H1 (cell line): ENCODE data around the gene SIGLEC7. TPM values are rescaled to one million over a fixed set of nuclear protein-coding genes. Genes with fewer than 3 reads are reported as not detected.

ENCODE experiments used
- CBX5 ChIP-seq: fragments of 300-800, 300-1000 bp; sonication (generic); IDR thresholded peaks from 2 replicates; pipeline ENCODE4 v1.7.1; 2016; ENCODE audit warnings: antibody characterized with exemption, low read length, low read depth
- EP300 ChIP-seq, 2 experiments: IDR thresholded peaks; 1 replicate in 1 of 2; 2 replicates in 1 of 2; pipeline ENCODE4 v1.6.1; 2011 to 2012; ENCODE audit warnings: low read depth in 2 of 2, low read length in 2 of 2, mild to moderate bottlenecking in 2 of 2, borderline replicate concordance in 1 of 2, inconsistent platforms in 1 of 2, moderate library complexity in 1 of 2
- HDAC6 ChIP-seq: IDR thresholded peaks from one replicate; pipeline ENCODE4 v1.7.1; 2012; ENCODE audit warnings: low read depth, mild to moderate bottlenecking, inconsistent platforms, low read length, moderate library complexity
- MAFK ChIP-seq: IDR thresholded peaks from 2 replicates; pipeline ENCODE4 v1.6.1; 2012; ENCODE audit warnings: low read depth, mild to moderate bottlenecking, improper control_type of control experiment, low read length
- RFX5 ChIP-seq: IDR thresholded peaks from 2 replicates; pipeline ENCODE4 v1.6.1; 2011; ENCODE audit warnings: low read depth, low read length, improper control_type of control experiment, borderline replicate concordance
- SIX5 ChIP-seq: IDR thresholded peaks from 2 replicates; pipeline ENCODE4 v1.6.1; 2011; ENCODE audit warnings: mild to moderate bottlenecking, low read depth, low read length
- TCF12 ChIP-seq: IDR thresholded peaks from 2 replicates; pipeline ENCODE4 v1.6.1; 2011; ENCODE audit warnings: low read depth, mild to moderate bottlenecking, low read length
- polyA plus RNA-seq, 7 experiments: library from polyadenylated mRNA; depleted of rRNA in 3 of 7; stranded (reverse) in 5 of 7; unstranded in 2 of 7; fragments of >200 nt in 5 of 7; fragments of 200-250 nt in 2 of 7; gene quantifications; 1 replicate in 5 of 7; 2 replicates in 1 of 7; 4 replicates in 1 of 7; pipeline versions ENCODE4 v1.2.1 to v1.2.3, GENCODE V29; 2011 to 2013; ENCODE audit warnings: missing spikeins in 2 of 7, mixed read lengths in 2 of 7
- total RNA-seq: library from RNA; stranded (reverse); fragmentation: NEBNext Ultra II Directional; extraction: Animal tissue kit (Norgen Biotek cat#: 25700); gene quantifications from 2 replicates; pipeline ENCODE4 v1.2.1, GENCODE V29; 2021

SIGLEC7 gene
- total and polyA plus RNA-seq, 2 of the 8 experiments (the other 6 are each of a cell fraction or from before 2014, with no cell fraction given) = not detected

DNA sequence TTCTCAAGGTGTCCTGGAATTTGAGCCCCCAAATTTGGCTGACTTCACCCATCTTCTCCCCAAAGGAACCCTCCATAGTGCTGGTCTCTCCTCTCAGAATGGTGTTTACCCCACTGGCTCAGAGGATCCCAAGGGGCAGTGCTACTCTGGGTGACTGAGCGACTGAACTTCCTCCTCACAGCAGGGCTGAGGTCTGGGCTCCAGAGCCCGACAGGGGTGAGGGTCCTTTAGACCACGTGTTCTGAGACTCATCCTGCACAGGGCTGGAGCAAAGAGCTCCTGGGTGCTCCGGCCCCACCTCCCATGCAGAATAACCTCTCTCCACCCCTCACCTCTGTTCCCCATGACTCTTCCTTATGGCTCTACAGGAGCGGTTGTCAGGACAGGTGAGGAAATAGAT is 59.6 kb downstream of the SIGLEC7 start (continued):
- no peak for TF ChIP-seq EP300 (IDR thresholded peaks at IDR 0.05; ENCODE audit: borderline replicate concordance in 1 of 2, low read depth in 2 of 2, low read length in 2 of 2)
- no peak for TF ChIP-seq MAFK
- TF ChIP-seq HDAC6 = no peak
- TF ChIP-seq SIX5 = no peak
- TF ChIP-seq CBX5 = no peak
- no peak for TF ChIP-seq RFX5
- no peak for TF ChIP-seq TCF12
- TF ChIP-seq, all 59 proteins: peak for 0

Other genes starting within 250 kb of the SIGLEC7 start
- gene KLK4, start 230.9 kb upstream of the SIGLEC7 start, total RNA-seq = 1.3 TPM in 1 of 2 replicates, not detected in the other
- 0.44 and 6.8 TPM in 2 replicates for gene KLK4, start 230.9 kb upstream of the SIGLEC7 start, polyA plus RNA-seq (2011; rRNA removed)
- 0.55 and 0.76 TPM in 2 replicates for gene KLK5, start 189.3 kb upstream of the SIGLEC7 start, total RNA-seq
- gene KLK5, start 189.3 kb upstream of the SIGLEC7 start, polyA plus RNA-seq (2011; rRNA removed) = 1.7 and 2.0 TPM in 2 replicates
- 0.55 and 0.69 TPM in 2 replicates for gene KLK6, start 172.7 kb upstream of the SIGLEC7 start, total RNA-seq
- 2.6 and 3.2 TPM in 2 replicates for gene KLK6, start 172.7 kb upstream of the SIGLEC7 start, polyA plus RNA-seq (2011; rRNA removed)
- 0.55 and 0.73 TPM in 2 replicates for gene KLK7, start 158.4 kb upstream of the SIGLEC7 start, total RNA-seq
- 1.4 and 2.1 TPM in 2 replicates for gene KLK7, start 158.4 kb upstream of the SIGLEC7 start, polyA plus RNA-seq (2011; rRNA removed)
- 2.1 and 2.9 TPM in 2 replicates for gene KLK8, start 140.7 kb upstream of the SIGLEC7 start, total RNA-seq
- 3.6 and 7.1 TPM in 2 replicates for gene KLK8, start 140.7 kb upstream of the SIGLEC7 start, polyA plus RNA-seq (2011; rRNA removed)
- gene KLK10, start 122.6 kb upstream of the SIGLEC7 start, total RNA-seq = 4.5 and 4.8 TPM in 2 replicates
- 9.7 and 12.4 TPM in 2 replicates for gene KLK10, start 122.6 kb upstream of the SIGLEC7 start, polyA plus RNA-seq (2011; rRNA removed)
- gene KLK11, start 115.7 kb upstream of the SIGLEC7 start, total RNA-seq = not detected in 2 replicates
- 0.38 and 0.45 TPM in 2 replicates for gene KLK11, start 115.7 kb upstream of the SIGLEC7 start, polyA plus RNA-seq (2011; rRNA removed)
- not detected in 2 replicates for gene KLK12, start 107.3 kb upstream of the SIGLEC7 start, total RNA-seq
- gene KLK12, start 107.3 kb upstream of the SIGLEC7 start, polyA plus RNA-seq (2011; rRNA removed) = 0.24 TPM in 1 of 2 replicates, not detected in the other
- 4.2 and 5.0 TPM in 2 replicates for gene KLK13, start 77.2 kb upstream of the SIGLEC7 start, total RNA-seq
- gene KLK13, start 77.2 kb upstream of the SIGLEC7 start, polyA plus RNA-seq (2011; rRNA removed) = 4.5 and 4.6 TPM in 2 replicates
- 0.40 and 1.2 TPM in 2 replicates for gene KLK14, start 59.4 kb upstream of the SIGLEC7 start, total RNA-seq
- 0.09 and 0.22 TPM in 2 replicates for gene KLK14, start 59.4 kb upstream of the SIGLEC7 start, polyA plus RNA-seq (2011; rRNA removed)
- gene CTU1, start 33.9 kb upstream of the SIGLEC7 start, total RNA-seq = 7.2 and 8.1 TPM in 2 replicates
- gene CTU1, start 33.9 kb upstream of the SIGLEC7 start, polyA plus RNA-seq (2011; rRNA removed) = 4.6 and 6.6 TPM in 2 replicates
- gene SIGLEC9, start 17.4 kb upstream of the SIGLEC7 start, total RNA-seq = not detected in 2 replicates
- gene SIGLEC9, start 17.4 kb upstream of the SIGLEC7 start, polyA plus RNA-seq (2011; rRNA removed) = 0.05 TPM in 1 of 2 replicates, not detected in the other
- gene CD33, start 82.8 kb downstream of the SIGLEC7 start, total RNA-seq = not detected in 2 replicates
- gene CD33, start 82.8 kb downstream of the SIGLEC7 start, polyA plus RNA-seq (2011; rRNA removed) = 0.06 and 0.11 TPM in 2 replicates
- gene SIGLECL1, start 108.8 kb downstream of the SIGLEC7 start, total RNA-seq = not detected in 2 replicates
- gene SIGLECL1, start 108.8 kb downstream of the SIGLEC7 start, polyA plus RNA-seq (2011; rRNA removed) = not detected in 2 replicates
- 31.8 and 34.1 TPM in 2 replicates for gene IGLON5, start 169.3 kb downstream of the SIGLEC7 start, total RNA-seq
- gene IGLON5, start 169.3 kb downstream of the SIGLEC7 start, polyA plus RNA-seq (2011; rRNA removed) = 34.6 and 51.4 TPM in 2 replicates
- gene VSIG10L, start 199.8 kb downstream of the SIGLEC7 start, total RNA-seq = 10.2 and 10.3 TPM in 2 replicates
- 9.9 and 10.4 TPM in 2 replicates for gene VSIG10L, start 199.8 kb downstream of the SIGLEC7 start, polyA plus RNA-seq (2011; rRNA removed)
- gene ETFB, start 224.1 kb downstream of the SIGLEC7 start, total RNA-seq = 40.0 and 42.1 TPM in 2 replicates
- gene ETFB, start 224.1 kb downstream of the SIGLEC7 start, polyA plus RNA-seq (2011; rRNA removed) = 66.5 and 94.6 TPM in 2 replicates
- gene CLDND2, start 226.7 kb downstream of the SIGLEC7 start, total RNA-seq = 0.56 and 1.0 TPM in 2 replicates
- gene CLDND2, start 226.7 kb downstream of the SIGLEC7 start, polyA plus RNA-seq (2011; rRNA removed) = 0.21 TPM in 1 of 2 replicates, not detected in the other
- not detected in 2 replicates for gene NKG7, start 230.4 kb downstream of the SIGLEC7 start, total RNA-seq
- gene NKG7, start 230.4 kb downstream of the SIGLEC7 start, polyA plus RNA-seq (2011; rRNA removed) = not detected in 2 replicates
- not detected in 2 replicates for gene LIM2, start 245.7 kb downstream of the SIGLEC7 start, total RNA-seq
- 0.13 TPM in 1 of 2 replicates, not detected in the other for gene LIM2, start 245.7 kb downstream of the SIGLEC7 start, polyA plus RNA-seq (2011; rRNA removed)
- gene C19orf84, start 248.3 kb downstream of the SIGLEC7 start, total RNA-seq = 1.7 and 2.4 TPM in 2 replicates
- 2.1 and 2.3 TPM in 2 replicates for gene C19orf84, start 248.3 kb downstream of the SIGLEC7 start, polyA plus RNA-seq (2011; rRNA removed)